Ishikawa (cell line): ENCODE results near the gene NFE2L1.

Source experiments
- CEBPB ChIP-seq: IDR thresholded peaks from 2 replicates; pipeline ENCODE4 v1.6.1; 2012
- FOXM1 ChIP-seq: IDR thresholded peaks from 2 replicates; pipeline ENCODE4 v1.6.1; 2012; ENCODE audit warnings: low read depth, borderline replicate concordance
- TCF12 ChIP-seq: IDR thresholded peaks from 2 replicates; pipeline ENCODE4 v1.6.1; 2012; ENCODE audit warnings: low read depth

- TF ChIP-seq FOXM1 (no peak), CEBPB (no peak), TCF12 (no peak)
Measured at GRCh38 chr17:48100591-48101011, 52.4 kb downstream of the NFE2L1 start.
